Ascending aorta (tissue), 2 donors: ENCODE measurements around the gene UBE2QL1. TPM values are rescaled to one million over a fixed set of nuclear protein-coding genes. Genes with fewer than 3 reads are reported as not detected.
A peak's percentile ranks its signal among the peaks of the same experiment; 100 is the strongest.

Experiments used
- DNase-seq, 2 donors: peaks; one replicate each; pipeline ENCODE4 v3.0.0-alpha.2; 2019; ENCODE audit warnings: low spot score in 2 of 2
- H3K27ac ChIP-seq, 2 donors: fragments of 200-600 bp; sonication (generic); one replicate each; pipeline ENCODE4 v1.5.1; 2016 to 2017; ENCODE audit warnings: mild to moderate bottlenecking in 1 of 2
- H3K27me3 ChIP-seq: fragments of 200-600 bp; sonication (generic); one replicate; pipeline ENCODE4 v1.5.1; 2017
- H3K36me3 ChIP-seq, 2 donors: fragments of 200-600 bp; sonication (generic); one replicate each; pipeline ENCODE4 v1.5.1; 2016
- H3K4me1 ChIP-seq, 2 donors: fragments of 200-600 bp; sonication (generic); one replicate each; pipeline ENCODE4 v1.5.1; 2016 to 2017; ENCODE audit warnings: mild to moderate bottlenecking in 1 of 2
- H3K4me3 ChIP-seq, 2 donors: fragments of 200-600 bp; sonication (generic); one replicate each; pipeline ENCODE4 v1.5.1; 2016 to 2017; ENCODE audit warnings: mild to moderate bottlenecking in 1 of 2
- H3K9me3 ChIP-seq, 2 donors: fragments of 200-600 bp; sonication (generic); one replicate each; pipeline ENCODE4 v1.5.1; 2016
- CTCF ChIP-seq, 3 experiments: fragments of 200-600 bp in 2 of 3; fragments of 450-650 bp in 1 of 3; sonication (generic) in 2 of 3; IDR thresholded peaks; one replicate each; pipeline ENCODE4 v1.5.1; 2016 to 2019; ENCODE audit warnings: antibody characterized with exemption in 3 of 3, mild to moderate bottlenecking in 1 of 3, moderate library complexity in 1 of 3
- intact Hi-C: fragments of 100-400 bp; cut with DNase I; formaldehyde crosslinking; loops from one replicate; pipeline ENCODE4 v1.15.1; 2023
- total RNA-seq: library from RNA; depleted of rRNA; stranded (reverse); fragments of >200 nt; gene quantifications from one replicate; pipeline ENCODE4 v1.1.0, GENCODE V29; 2016

Gene UBE2QL1
- total RNA-seq, 1 donor from 2014 or later = 0.85 TPM

GRCh38 chr5:6430418-6431028, 18.1 kb upstream of the UBE2QL1 start:
- no peaks in the 10 kb centered on the region for H3K4me1 ChIP-seq
- no peaks in the 10 kb centered on the region for H3K9me3 ChIP-seq
- no peak overlapping the region for H3K4me3 ChIP-seq
- no peak overlapping the region for H3K27ac ChIP-seq
- H3K27me3 ChIP-seq = no peaks in the 10 kb centered on the region
- no peaks in the 10 kb centered on the region for H3K36me3 ChIP-seq
- intact Hi-C loops = no loop called here
- no peak for DNase-seq
- TF ChIP-seq CTCF (IDR thresholded peaks at IDR 0.05) = no peak

DNA sequence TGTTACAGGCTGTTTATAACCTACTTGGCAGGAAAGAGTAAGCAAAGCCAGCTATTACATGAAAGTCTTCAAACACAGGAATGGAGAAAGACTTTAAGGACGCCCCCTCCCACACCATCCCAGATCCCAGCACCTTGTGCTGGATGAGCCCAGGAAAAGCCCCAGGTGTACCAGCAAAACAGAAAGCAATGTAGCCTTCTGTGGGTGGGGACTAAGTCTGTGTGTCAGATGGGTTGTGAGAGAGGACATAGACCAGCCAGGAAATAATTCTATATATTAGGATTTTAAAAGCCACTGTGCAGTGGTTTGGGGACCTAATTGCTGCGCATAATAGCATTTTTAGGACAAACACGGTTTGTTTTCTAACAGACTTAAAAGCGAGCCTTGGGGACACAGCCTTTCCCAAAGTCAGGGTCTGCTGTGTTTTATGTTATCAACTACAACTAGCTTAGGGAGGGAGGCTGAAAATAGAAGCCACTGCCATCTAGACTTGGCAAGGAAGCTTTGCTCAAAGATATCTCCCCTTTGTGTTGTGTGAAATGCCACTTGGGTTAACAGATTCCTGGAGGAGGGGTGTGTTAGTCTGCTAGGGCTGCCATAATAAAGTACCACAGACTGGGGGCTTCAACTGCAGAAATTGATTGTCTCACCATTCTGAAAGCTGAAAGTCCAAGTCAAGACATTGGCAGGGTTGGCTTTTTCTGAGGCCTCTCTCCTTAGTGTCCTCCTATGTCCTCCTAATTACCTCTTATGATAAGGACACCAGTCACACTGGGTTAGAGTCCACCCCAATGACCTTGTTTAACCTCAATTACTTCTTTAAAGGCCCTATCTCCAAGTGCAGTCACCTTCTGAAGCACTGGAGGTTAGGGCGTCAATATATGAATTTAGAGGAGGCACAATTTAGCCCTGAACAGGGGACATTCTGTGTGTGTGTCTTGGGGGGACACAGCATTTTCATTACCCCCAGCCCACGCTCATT, 17.2 kb upstream of the UBE2QL1 start:
- no peaks in the 10 kb centered on the region for H3K27me3 ChIP-seq
- no peaks in the 10 kb centered on the region for H3K9me3 ChIP-seq
- DNase-seq = peak in 1 of 2 donors; percentile 19
- no peaks in the 10 kb centered on the region for H3K36me3 ChIP-seq
- H3K27ac ChIP-seq = no peak overlapping the region
- H3K4me1 ChIP-seq = no peaks in the 10 kb centered on the region
- H3K4me3 ChIP-seq = no peak overlapping the region
- intact Hi-C loops = no loop called here
- no peak for TF ChIP-seq CTCF (IDR thresholded peaks at IDR 0.05)

- Histone ChIP-seq H3K4me1 (no peaks in the 10 kb centered on the region), H3K36me3 (no peaks in the 10 kb centered on the region), H3K4me3 (no peak overlapping the region), H3K9me3 (no peaks in the 10 kb centered on the region), H3K27ac (no peak overlapping the region), H3K27me3 (no peaks in the 10 kb centered on the region)
- peak in 1 of 2 donors; percentile 38 for DNase-seq
- no peak for TF ChIP-seq CTCF (IDR thresholded peaks at IDR 0.05)
- intact Hi-C loops = no loop called here
These were observed 16.5 kb upstream of the UBE2QL1 start for GRCh38 chr5:6432206-6432605.

DNA sequence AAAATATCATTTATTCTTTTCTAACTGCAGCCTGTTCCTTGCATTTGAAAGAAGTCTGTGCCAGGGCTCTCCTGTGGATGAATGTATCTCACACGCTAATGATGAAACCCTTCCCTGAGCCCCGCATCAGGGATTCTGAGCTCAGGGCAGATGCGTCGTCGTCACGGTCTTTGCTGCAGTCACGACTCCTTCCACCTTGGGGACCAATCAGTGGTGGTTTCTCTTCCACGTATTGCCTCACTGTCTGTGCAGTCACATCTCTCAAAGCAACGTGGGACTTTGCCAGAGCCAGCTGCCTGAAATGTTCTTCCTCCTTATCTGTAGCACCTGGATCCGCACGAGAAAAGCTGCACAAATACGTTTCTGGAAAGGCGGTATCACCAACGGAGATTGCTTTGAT, 13.9 kb upstream of the UBE2QL1 start:
- Histone ChIP-seq H3K4me3 (no peak overlapping the region), H3K36me3 (no peaks in the 10 kb centered on the region), H3K27me3 (no peaks in the 10 kb centered on the region), H3K27ac (no peak overlapping the region), H3K9me3 (peaks cover 0 to 2% of the 10 kb centered on the region in 2 donors), H3K4me1 (no peaks in the 10 kb centered on the region)
- no peak for DNase-seq
- intact Hi-C loops = no loop called here
- TF ChIP-seq CTCF (IDR thresholded peaks at IDR 0.05) = no peak

DNA sequence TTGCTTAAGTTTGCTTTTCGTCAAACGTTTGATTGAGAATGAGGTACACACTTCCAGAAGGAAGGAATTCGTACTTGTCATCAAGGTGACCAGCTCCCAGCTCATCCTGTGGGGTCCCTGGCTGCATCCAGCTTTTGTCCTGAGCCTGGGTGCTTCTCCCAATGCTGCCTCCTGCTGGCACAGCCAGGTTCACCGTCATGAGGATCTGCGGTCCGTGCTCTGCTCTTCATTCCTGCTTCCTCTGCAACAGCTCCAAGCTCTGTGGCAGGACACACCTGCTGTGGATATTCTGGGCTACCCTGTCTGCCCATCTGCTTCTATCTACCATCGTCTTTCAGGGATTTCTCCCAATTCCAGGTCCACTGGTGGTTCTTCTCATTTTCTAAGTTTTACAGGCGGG, 13.3 kb upstream of the UBE2QL1 start:
- H3K36me3 ChIP-seq = no peaks in the 10 kb centered on the region
- no peak overlapping the region for H3K27ac ChIP-seq
- no peak for DNase-seq
- no peaks in the 10 kb centered on the region for H3K4me1 ChIP-seq
- no peak overlapping the region for H3K4me3 ChIP-seq
- intact Hi-C loops = no loop called here
- TF ChIP-seq CTCF (IDR thresholded peaks at IDR 0.05) = no peak
- H3K9me3 ChIP-seq = peaks cover 0 to 2% of the 10 kb centered on the region in 2 donors
- no peaks in the 10 kb centered on the region for H3K27me3 ChIP-seq
